ENCODE data around the gene PCDH18. TPM values are rescaled to one million over a fixed set of nuclear protein-coding genes. Genes with fewer than 3 reads are reported as not detected.

PCDH18 gene
- total and polyA plus RNA-seq, 2 experiments from 2014 or later: 17.2 to 70.9 TPM

DNA sequence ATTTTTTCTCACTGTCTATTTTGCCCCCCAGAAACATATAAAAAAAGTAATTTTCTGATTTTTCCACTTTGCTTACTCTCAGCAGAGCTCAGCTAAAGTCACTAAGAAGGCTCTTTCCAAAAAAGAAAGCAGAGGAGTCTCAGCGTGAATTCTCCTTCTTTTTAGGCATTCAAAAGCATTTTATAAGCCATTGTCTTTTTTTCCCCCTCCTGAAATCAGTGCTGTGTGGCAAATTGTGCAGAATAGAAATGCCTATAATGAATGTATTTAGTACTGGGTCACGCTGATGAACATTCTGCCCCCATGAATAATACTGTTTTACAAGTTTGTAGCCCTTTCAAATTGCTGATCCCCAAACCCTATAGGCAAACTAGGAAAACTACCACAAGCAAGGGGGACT lies 1.6 kb upstream of the PCDH18 start:
- Histone ChIP-seq H2AFZ (no peak overlapping the region), H3K79me2 (peaks cover 31% of the 10 kb centered on the region), H3K4me3 (no peak overlapping the region), H3K9me2 (replicated peaks; ENCODE audit: insufficient read depth) (no peaks in the 10 kb centered on the region), H3K9me3 (ENCODE audit: low read depth) (no peaks in the 10 kb centered on the region), H4K20me1 (ENCODE audit: insufficient read depth, poor library complexity, severe bottlenecking) (peaks cover 20% of the 10 kb centered on the region), H3K4me2 (peak overlapping the region; percentile 74), H3K4me1 (ENCODE audit: insufficient read depth) (no peaks in the 10 kb centered on the region), H3K27me3 (no peaks in the 10 kb centered on the region), H3K27ac (peak overlapping the region; percentile 91), H3K36me3 (replicated peaks; ENCODE audit: insufficient read depth, low read depth) (no peaks in the 10 kb centered on the region)
- DNase-seq (ENCODE audit: low spot score): no peak
- WGBS (ENCODE audit: low lambda C conversion rate, missing lambda C conversion rate): 62% methylated on average over 2 of the region's 2 CpGs
- TF ChIP-seq EZH2 (IDR thresholded peaks at IDR 0.05; ENCODE audit: borderline replicate concordance): no peak
- TF ChIP-seq, protein P1, sequence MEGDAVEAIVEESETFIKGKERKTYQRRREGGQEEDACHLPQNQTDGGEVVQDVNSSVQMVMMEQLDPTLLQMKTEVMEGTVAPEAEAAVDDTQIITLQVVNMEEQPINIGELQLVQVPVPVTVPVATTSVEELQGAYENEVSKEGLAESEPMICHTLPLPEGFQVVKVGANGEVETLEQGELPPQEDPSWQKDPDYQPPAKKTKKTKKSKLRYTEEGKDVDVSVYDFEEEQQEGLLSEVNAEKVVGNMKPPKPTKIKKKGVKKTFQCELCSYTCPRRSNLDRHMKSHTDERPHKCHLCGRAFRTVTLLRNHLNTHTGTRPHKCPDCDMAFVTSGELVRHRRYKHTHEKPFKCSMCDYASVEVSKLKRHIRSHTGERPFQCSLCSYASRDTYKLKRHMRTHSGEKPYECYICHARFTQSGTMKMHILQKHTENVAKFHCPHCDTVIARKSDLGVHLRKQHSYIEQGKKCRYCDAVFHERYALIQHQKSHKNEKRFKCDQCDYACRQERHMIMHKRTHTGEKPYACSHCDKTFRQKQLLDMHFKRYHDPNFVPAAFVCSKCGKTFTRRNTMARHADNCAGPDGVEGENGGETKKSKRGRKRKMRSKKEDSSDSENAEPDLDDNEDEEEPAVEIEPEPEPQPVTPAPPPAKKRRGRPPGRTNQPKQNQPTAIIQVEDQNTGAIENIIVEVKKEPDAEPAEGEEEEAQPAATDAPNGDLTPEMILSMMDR (IDR thresholded peaks at IDR 0.05; ENCODE audit: poor library complexity): no peak
- TF ChIP-seq EZH2phosphoT487 (IDR thresholded peaks at IDR 0.05; ENCODE audit: low read depth, severe bottlenecking, unreplicated experiment): no peak

DNA sequence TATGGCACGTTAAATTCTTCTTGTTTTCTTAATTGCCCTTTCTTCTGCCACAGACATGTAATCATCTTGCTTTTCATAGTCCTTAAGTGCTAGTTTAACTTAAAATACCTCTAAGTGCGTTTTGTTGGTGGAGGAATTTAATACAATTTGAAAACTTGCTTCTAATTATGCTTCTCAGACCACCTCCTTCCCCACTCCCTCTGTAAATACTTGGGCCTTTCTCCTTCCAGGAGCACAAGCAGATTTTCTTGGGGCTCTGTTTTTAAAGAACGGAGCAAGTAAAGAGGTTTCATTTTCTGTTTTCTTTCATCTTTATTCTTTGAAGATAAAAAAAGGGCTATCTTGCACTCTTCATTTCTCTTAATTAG lies 559 bp upstream of the PCDH18 start:
- Histone ChIP-seq H4K20me1 (ENCODE audit: insufficient read depth, poor library complexity, severe bottlenecking) (peaks cover 21% of the 10 kb centered on the region), H3K9me2 (replicated peaks; ENCODE audit: insufficient read depth) (no peaks in the 10 kb centered on the region), H3K27ac (peak overlapping the region; percentile 91), H3K36me3 (replicated peaks; ENCODE audit: insufficient read depth, low read depth) (no peaks in the 10 kb centered on the region), H3K4me1 (ENCODE audit: insufficient read depth) (no peaks in the 10 kb centered on the region), H3K4me3 (peak overlapping the region; percentile 14), H3K4me2 (peak overlapping the region; percentile 74), H3K27me3 (no peaks in the 10 kb centered on the region), H2AFZ (peak overlapping the region; percentile 24), H3K9me3 (ENCODE audit: low read depth) (no peaks in the 10 kb centered on the region), H3K79me2 (peaks cover 39% of the 10 kb centered on the region)
- 15% methylated on average over 3 of the region's 3 CpGs for WGBS (ENCODE audit: low lambda C conversion rate, missing lambda C conversion rate)
- DNase-seq (ENCODE audit: low spot score): no peak
- TF ChIP-seq EZH2phosphoT487 (IDR thresholded peaks at IDR 0.05; ENCODE audit: low read depth, severe bottlenecking, unreplicated experiment): no peak
- no peak for TF ChIP-seq EZH2 (IDR thresholded peaks at IDR 0.05; ENCODE audit: borderline replicate concordance)
- TF ChIP-seq, protein P1 (IDR thresholded peaks at IDR 0.05; ENCODE audit: poor library complexity): no peak

DNA sequence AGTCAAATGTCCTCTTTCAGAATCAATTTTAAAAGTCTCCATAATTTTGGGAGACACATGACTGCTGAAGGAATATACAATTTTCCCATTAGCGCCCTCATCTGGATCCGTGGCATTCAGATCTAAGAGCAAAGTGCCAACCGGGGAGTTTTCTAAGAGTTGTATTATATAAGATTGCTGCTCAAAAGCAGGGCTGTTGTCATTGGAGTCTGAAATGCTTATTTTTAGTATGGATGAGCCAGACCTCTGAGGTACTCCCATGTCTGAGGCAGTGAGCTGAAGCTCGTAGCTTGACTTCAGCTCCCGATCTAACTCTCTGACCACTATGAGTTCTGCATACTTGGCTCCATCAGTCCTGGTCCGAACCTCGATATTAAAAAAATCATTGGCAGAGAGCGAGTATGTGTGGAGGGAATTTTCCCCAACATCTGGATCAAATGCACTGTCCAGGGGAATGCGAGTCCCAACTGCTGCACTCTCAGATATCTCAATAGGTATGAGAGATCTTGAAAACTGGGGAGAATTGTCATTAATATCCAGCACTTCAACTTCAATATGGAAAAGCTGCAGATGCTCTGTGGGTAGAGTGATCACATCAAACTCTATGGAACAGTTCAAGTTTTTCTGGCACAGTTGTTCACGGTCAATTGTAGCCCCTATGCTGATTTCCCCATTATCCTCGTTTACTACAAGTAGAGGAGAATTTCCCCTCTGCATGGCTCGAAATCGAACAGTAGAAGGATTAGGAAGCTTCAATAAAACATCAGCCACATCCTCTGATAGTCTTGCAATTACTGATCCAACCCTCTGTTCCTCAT lies 917 bp downstream of the PCDH18 start:
- 4% methylated on average over 13 of the region's 13 CpGs for WGBS (ENCODE audit: low lambda C conversion rate, missing lambda C conversion rate)
- no peaks in the 10 kb centered on the region for H3K9me3 ChIP-seq (ENCODE audit: low read depth)
- TF ChIP-seq EZH2 (IDR thresholded peaks at IDR 0.05; ENCODE audit: borderline replicate concordance): no peak
- TF ChIP-seq, protein P1 (IDR thresholded peaks at IDR 0.05; ENCODE audit: poor library complexity): peak; percentile 58
- H3K4me3 ChIP-seq: peak overlapping the region; percentile 53
- DNase-seq (ENCODE audit: low spot score): peak; percentile 57
- H3K36me3 ChIP-seq (replicated peaks; ENCODE audit: insufficient read depth, low read depth): no peaks in the 10 kb centered on the region
- peak overlapping the region; percentile 37 for H2AFZ ChIP-seq
- peaks cover 54% of the 10 kb centered on the region for H3K79me2 ChIP-seq
- H3K27ac ChIP-seq: peak overlapping the region; percentile 85
- peak overlapping the region; percentile 74 for H3K4me2 ChIP-seq
- H3K4me1 ChIP-seq (ENCODE audit: insufficient read depth): no peaks in the 10 kb centered on the region
- no peaks in the 10 kb centered on the region for H3K27me3 ChIP-seq
- H3K9me2 ChIP-seq (replicated peaks; ENCODE audit: insufficient read depth): no peaks in the 10 kb centered on the region
- peaks cover 24% of the 10 kb centered on the region for H4K20me1 ChIP-seq (ENCODE audit: insufficient read depth, poor library complexity, severe bottlenecking)
